CD4-positive, alpha-beta T cell treated with Interleukin-12 subunit alpha and Interleukin-12 subunit beta, for 1 hour (primary cell): ENCODE results near the gene GRIA1.

Source experiments
- DNase-seq: peaks from one replicate; pipeline ENCODE4 v3.0.0-alpha.2; 2020

Gene GRIA1

GRCh38 chr5:153490118-153491037 is at the start of gene GRIA1:
Gene GRIA1 (plus strand): TSS chr5:153490670.
- no peak for DNase-seq

- no peak for DNase-seq
These were observed 44.4 kb upstream of the GRIA1 start for GRCh38 chr5:153445875-153446579.

GRCh38 chr5:153447534-153447933 is 42.9 kb upstream of the GRIA1 start:
- DNase-seq: no peak

- DNase-seq: no peak
These were observed 34.1 kb upstream of the GRIA1 start for GRCh38 chr5:153456354-153456753.

GRCh38 chr5:153456993-153457392 is 33.5 kb upstream of the GRIA1 start:
- DNase-seq: no peak

- DNase-seq: no peak
These were observed 32.2 kb upstream of the GRIA1 start for GRCh38 chr5:153458268-153458667.

- no peak for DNase-seq
These were observed 31.3 kb upstream of the GRIA1 start for GRCh38 chr5:153459051-153459743.

GRCh38 chr5:153460421-153460820 is 30.0 kb upstream of the GRIA1 start:
- no peak for DNase-seq

GRCh38 chr5:153461341-153461740 is 29.1 kb upstream of the GRIA1 start:
- DNase-seq: no peak

- DNase-seq: no peak
These were observed 26.7 kb upstream of the GRIA1 start for GRCh38 chr5:153463806-153464205.

- DNase-seq: no peak
These were observed 22.9 kb upstream of the GRIA1 start for GRCh38 chr5:153467546-153467945.

- no peak for DNase-seq
These were observed 21.0 kb upstream of the GRIA1 start for GRCh38 chr5:153469423-153469822.

- no peak for DNase-seq
These were observed 19.7 kb upstream of the GRIA1 start for GRCh38 chr5:153470736-153471135.

GRCh38 chr5:153476767-153477166 is 13.7 kb upstream of the GRIA1 start:
- no peak for DNase-seq

- no peak for DNase-seq
These were observed 10.1 kb upstream of the GRIA1 start for GRCh38 chr5:153480401-153480800.

GRCh38 chr5:153483482-153483881 is 7.0 kb upstream of the GRIA1 start:
- DNase-seq: no peak

GRCh38 chr5:153485641-153486040 is 4.8 kb upstream of the GRIA1 start:
- no peak for DNase-seq

GRCh38 chr5:153486771-153487170 is 3.7 kb upstream of the GRIA1 start:
- no peak for DNase-seq

GRCh38 chr5:153489611-153490010 is 859 bp upstream of the GRIA1 start:
- no peak for DNase-seq

GRCh38 chr5:153491038-153491744 is 721 bp downstream of the GRIA1 start:
- no peak for DNase-seq

GRCh38 chr5:153491856-153492255 is 1.4 kb downstream of the GRIA1 start:
- DNase-seq: no peak

- no peak for DNase-seq
These were observed 6.4 kb downstream of the GRIA1 start for GRCh38 chr5:153496835-153497234.

GRCh38 chr5:153498516-153498915 is 8.0 kb downstream of the GRIA1 start:
- no peak for DNase-seq
